ENCODE measurements around the gene TIMM13. TPM values are rescaled to one million over a fixed set of nuclear protein-coding genes. Genes with fewer than 3 reads are reported as not detected.
A peak's percentile ranks its signal among the peaks of the same experiment; 100 is the strongest.

Gene TIMM13
- total RNA-seq, 1 donor from 2014 or later, result 20.9 TPM

DNA sequence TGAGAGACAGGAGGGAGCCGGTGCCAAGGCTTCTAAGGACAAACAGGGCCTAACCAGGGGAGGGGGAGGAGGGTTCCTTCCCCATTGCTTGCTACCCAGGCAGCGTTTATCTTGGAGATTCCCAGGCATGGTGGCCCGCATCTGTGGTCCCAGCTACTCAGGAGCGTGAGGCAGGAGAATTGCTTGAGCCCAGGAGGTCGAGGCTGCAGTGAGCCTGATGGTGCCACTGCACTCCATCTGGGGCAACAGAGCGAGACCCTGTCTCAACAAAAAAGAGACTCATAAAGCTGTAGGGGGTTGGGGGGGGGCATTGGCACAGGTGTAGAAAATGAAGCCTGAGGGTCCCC lies 11.4 kb downstream of the TIMM13 start:
- intact Hi-C loops (cut with DNase I), result no loop called here
- H3K27me3 ChIP-seq, result no peaks in the 10 kb centered on the region
- no peaks in the 10 kb centered on the region for H3K4me1 ChIP-seq
- TF ChIP-seq, protein P1, sequence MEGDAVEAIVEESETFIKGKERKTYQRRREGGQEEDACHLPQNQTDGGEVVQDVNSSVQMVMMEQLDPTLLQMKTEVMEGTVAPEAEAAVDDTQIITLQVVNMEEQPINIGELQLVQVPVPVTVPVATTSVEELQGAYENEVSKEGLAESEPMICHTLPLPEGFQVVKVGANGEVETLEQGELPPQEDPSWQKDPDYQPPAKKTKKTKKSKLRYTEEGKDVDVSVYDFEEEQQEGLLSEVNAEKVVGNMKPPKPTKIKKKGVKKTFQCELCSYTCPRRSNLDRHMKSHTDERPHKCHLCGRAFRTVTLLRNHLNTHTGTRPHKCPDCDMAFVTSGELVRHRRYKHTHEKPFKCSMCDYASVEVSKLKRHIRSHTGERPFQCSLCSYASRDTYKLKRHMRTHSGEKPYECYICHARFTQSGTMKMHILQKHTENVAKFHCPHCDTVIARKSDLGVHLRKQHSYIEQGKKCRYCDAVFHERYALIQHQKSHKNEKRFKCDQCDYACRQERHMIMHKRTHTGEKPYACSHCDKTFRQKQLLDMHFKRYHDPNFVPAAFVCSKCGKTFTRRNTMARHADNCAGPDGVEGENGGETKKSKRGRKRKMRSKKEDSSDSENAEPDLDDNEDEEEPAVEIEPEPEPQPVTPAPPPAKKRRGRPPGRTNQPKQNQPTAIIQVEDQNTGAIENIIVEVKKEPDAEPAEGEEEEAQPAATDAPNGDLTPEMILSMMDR (IDR thresholded peaks at IDR 0.05), result no peak
- TF ChIP-seq POLR2A (IDR thresholded peaks at IDR 0.05), result no peak
- TF ChIP-seq POLR2AphosphoS5 (IDR thresholded peaks at IDR 0.05; ENCODE audit: insufficient read depth in 1 of 2, low read depth in 1 of 2), result no peak
- H3K4me3 ChIP-seq, result no peak overlapping the region
- no peak overlapping the region for H3K27ac ChIP-seq
- DNase-seq (ENCODE audit: extremely low spot score in 2 of 2), result peak in 1 of 2 donors; percentile 72
- H3K9me3 ChIP-seq, result no peaks in the 10 kb centered on the region
- no peaks in the 10 kb centered on the region for H3K36me3 ChIP-seq

DNA sequence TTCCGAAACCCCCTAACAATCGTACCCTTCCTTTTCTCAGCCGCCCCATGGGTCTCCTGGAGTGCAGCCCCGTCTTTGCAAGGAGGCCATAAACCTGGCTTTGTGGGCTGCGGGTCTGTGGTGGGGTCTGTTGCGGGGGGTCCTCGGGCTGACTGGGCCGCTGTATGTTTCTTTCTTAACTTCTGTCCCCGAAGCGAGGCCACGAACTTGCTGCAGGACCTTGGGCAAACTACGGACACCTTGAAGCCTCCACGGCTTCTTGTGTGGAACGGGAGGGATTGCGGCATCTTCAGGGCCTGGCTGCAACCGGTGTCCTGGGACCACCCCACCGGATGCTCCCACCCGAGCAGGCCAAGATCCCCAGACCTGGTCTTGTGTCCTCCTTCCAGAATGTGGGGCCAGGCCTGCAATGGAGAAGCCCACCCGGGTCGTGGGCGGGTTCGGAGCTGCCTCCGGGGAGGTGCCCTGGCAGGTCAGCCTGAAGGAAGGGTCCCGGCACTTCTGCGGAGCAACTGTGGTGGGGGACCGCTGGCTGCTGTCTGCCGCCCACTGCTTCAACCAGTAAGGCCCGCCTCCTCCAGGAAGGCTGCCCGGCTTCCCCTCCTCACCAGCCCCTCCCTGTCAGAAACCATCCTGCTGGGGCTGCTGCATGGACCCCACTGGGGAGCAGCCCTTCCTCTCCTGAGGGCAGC lies 12.0 kb downstream of the TIMM13 start:
- H3K4me1 ChIP-seq, result no peaks in the 10 kb centered on the region
- no peak overlapping the region for H3K4me3 ChIP-seq
- intact Hi-C loops (cut with DNase I), result no loop called here
- no peaks in the 10 kb centered on the region for H3K27me3 ChIP-seq
- TF ChIP-seq, protein P1 (IDR thresholded peaks at IDR 0.05), result no peak
- TF ChIP-seq POLR2AphosphoS5 (IDR thresholded peaks at IDR 0.05; ENCODE audit: insufficient read depth in 1 of 2, low read depth in 1 of 2) (no peak), POLR2A (IDR thresholded peaks at IDR 0.05) (no peak)
- no peak overlapping the region for H3K27ac ChIP-seq
- no peaks in the 10 kb centered on the region for H3K36me3 ChIP-seq
- H3K9me3 ChIP-seq, result no peaks in the 10 kb centered on the region
- DNase-seq (ENCODE audit: extremely low spot score in 2 of 2), result peak; percentile 74 to 84

DNA sequence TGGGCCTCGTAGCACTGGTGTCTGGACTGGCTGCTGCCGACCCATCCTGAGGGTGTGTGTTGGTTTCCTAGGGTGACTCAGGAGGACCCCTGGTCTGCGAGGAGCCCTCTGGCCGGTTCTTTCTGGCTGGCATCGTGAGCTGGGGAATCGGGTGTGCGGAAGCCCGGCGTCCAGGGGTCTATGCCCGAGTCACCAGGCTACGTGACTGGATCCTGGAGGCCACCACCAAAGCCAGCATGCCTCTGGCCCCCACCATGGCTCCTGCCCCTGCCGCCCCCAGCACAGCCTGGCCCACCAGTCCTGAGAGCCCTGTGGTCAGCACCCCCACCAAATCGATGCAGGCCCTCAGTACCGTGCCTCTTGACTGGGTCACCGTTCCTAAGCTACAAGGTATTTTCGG lies 13.8 kb downstream of the TIMM13 start:
- H3K27me3 ChIP-seq, result no peaks in the 10 kb centered on the region
- H3K27ac ChIP-seq, result no peak overlapping the region
- no peak overlapping the region for H3K4me3 ChIP-seq
- TF ChIP-seq, protein P1 (IDR thresholded peaks at IDR 0.05), result no peak
- TF ChIP-seq POLR2AphosphoS5 (IDR thresholded peaks at IDR 0.05; ENCODE audit: insufficient read depth in 1 of 2, low read depth in 1 of 2) (no peak), POLR2A (IDR thresholded peaks at IDR 0.05) (no peak)
- DNase-seq (ENCODE audit: extremely low spot score in 2 of 2), result peak in 1 of 2 donors; percentile 70
- H3K9me3 ChIP-seq, result no peaks in the 10 kb centered on the region
- no peaks in the 10 kb centered on the region for H3K36me3 ChIP-seq
- H3K4me1 ChIP-seq, result no peaks in the 10 kb centered on the region
- intact Hi-C loops (cut with DNase I), result no loop called here

DNA sequence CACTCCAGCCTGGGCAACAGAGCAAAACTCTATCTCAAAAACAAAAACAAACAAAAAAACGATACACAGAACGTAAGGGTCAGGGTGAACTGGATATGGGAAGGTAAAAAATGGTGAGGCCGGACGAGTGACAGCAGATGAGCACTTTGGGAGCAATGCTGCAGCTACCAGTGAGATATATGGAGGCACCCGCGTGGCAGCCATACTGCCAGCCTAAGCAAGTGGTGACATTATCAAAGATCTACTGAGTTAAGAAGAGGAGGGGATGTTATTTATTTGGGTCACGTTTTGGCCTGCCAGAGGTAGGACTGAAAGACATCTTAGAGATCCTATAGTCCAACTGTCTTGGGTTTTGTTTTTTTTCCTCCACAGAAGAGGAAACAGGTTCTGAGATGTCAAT lies 14.2 kb downstream of the TIMM13 start:
- Histone ChIP-seq H3K27ac (no peak overlapping the region), H3K36me3 (no peaks in the 10 kb centered on the region), H3K4me3 (no peak overlapping the region), H3K9me3 (no peaks in the 10 kb centered on the region), H3K27me3 (no peaks in the 10 kb centered on the region), H3K4me1 (no peaks in the 10 kb centered on the region)
- intact Hi-C loops (cut with DNase I), result no loop called here
- DNase-seq (ENCODE audit: extremely low spot score in 2 of 2), result no peak
- TF ChIP-seq, protein P1 (IDR thresholded peaks at IDR 0.05), result no peak
- TF ChIP-seq POLR2AphosphoS5 (IDR thresholded peaks at IDR 0.05; ENCODE audit: insufficient read depth in 1 of 2, low read depth in 1 of 2), result no peak
- TF ChIP-seq POLR2A (IDR thresholded peaks at IDR 0.05), result no peak

DNA sequence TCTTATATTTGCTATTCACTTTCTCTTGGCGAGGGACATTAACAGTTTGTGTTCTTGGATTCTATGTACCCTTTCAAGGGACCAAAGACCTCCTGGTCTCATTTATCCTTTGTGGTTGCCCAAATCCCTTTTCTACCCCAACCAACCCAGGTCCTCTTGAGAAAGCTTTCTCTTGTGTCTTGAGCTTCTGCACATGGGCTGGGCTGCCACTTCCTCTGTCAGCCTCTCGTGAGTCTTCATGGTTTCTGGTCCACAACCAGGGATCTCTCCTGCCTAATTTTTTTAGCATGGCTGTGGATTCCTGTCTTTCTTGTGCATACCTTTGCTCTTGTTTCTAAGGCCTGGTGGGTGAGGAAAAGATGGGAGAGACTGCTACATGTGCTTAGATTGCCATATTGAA lies 14.9 kb downstream of the TIMM13 start:
- DNase-seq (ENCODE audit: extremely low spot score in 2 of 2), result no peak
- no peak for TF ChIP-seq POLR2AphosphoS5 (IDR thresholded peaks at IDR 0.05; ENCODE audit: insufficient read depth in 1 of 2, low read depth in 1 of 2)
- TF ChIP-seq POLR2A (IDR thresholded peaks at IDR 0.05), result no peak
- TF ChIP-seq, protein P1 (IDR thresholded peaks at IDR 0.05), result no peak
- H3K4me3 ChIP-seq, result no peak overlapping the region
- H3K27me3 ChIP-seq, result no peaks in the 10 kb centered on the region
- H3K36me3 ChIP-seq, result no peaks in the 10 kb centered on the region
- intact Hi-C loops (cut with DNase I), result no loop called here
- no peaks in the 10 kb centered on the region for H3K9me3 ChIP-seq
- H3K27ac ChIP-seq, result no peak overlapping the region
- no peaks in the 10 kb centered on the region for H3K4me1 ChIP-seq

All from vagina (tissue), 2 donors.